Measurements from ENCODE around the gene ARF3.

- TF ChIP-seq, protein P1, sequence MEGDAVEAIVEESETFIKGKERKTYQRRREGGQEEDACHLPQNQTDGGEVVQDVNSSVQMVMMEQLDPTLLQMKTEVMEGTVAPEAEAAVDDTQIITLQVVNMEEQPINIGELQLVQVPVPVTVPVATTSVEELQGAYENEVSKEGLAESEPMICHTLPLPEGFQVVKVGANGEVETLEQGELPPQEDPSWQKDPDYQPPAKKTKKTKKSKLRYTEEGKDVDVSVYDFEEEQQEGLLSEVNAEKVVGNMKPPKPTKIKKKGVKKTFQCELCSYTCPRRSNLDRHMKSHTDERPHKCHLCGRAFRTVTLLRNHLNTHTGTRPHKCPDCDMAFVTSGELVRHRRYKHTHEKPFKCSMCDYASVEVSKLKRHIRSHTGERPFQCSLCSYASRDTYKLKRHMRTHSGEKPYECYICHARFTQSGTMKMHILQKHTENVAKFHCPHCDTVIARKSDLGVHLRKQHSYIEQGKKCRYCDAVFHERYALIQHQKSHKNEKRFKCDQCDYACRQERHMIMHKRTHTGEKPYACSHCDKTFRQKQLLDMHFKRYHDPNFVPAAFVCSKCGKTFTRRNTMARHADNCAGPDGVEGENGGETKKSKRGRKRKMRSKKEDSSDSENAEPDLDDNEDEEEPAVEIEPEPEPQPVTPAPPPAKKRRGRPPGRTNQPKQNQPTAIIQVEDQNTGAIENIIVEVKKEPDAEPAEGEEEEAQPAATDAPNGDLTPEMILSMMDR (IDR thresholded peaks at IDR 0.05): no peak
- no peak for TF ChIP-seq POLR2A (IDR thresholded peaks at IDR 0.05)
These were observed 22.5 kb upstream of the ARF3 start for GRCh38 chr12:48979602-48980388.

Measured in uterus (tissue), 2 donors.